Liver (tissue), 3 donors: ENCODE results near the gene KLHL30.

Experiments used
- EGR1 ChIP-seq, 2 donors: IDR thresholded peaks; 2 replicates each; pipeline ENCODE4 v1.6.1; 2016 to 2018; ENCODE audit warnings: antibody characterized with exemption in 2 of 2, low read depth in 2 of 2
- FOXA1 ChIP-seq: IDR thresholded peaks from 2 replicates; pipeline ENCODE4 v1.6.1; 2016; ENCODE audit warnings: antibody characterized with exemption
- FOXA2 ChIP-seq: IDR thresholded peaks from 2 replicates; pipeline ENCODE4 v1.6.1; 2016; ENCODE audit warnings: antibody characterized with exemption
- GABPA ChIP-seq, 2 donors: IDR thresholded peaks in 1 of 2; conservative IDR thresholded peaks in 1 of 2; 2 replicates each; pipeline ENCODE4 v1.6.1; 2016; ENCODE audit warnings: antibody characterized with exemption in 2 of 2, mild to moderate bottlenecking in 1 of 2, moderate library complexity in 1 of 2
- HNF4G ChIP-seq: IDR thresholded peaks from 2 replicates; pipeline ENCODE4 v1.6.1; 2016; ENCODE audit warnings: antibody characterized with exemption
- JUND ChIP-seq, 2 donors: IDR thresholded peaks; 2 replicates each; pipeline ENCODE4 v1.6.1; 2016; ENCODE audit warnings: antibody characterized with exemption in 2 of 2
- RAD21 ChIP-seq, 2 donors: IDR thresholded peaks; 2 replicates each; pipeline ENCODE4 v1.6.1; 2016; ENCODE audit warnings: antibody characterized with exemption in 2 of 2, mild to moderate bottlenecking in 2 of 2
- SP1 ChIP-seq: IDR thresholded peaks from 2 replicates; pipeline ENCODE4 v1.6.1; 2018; ENCODE audit warnings: antibody characterized with exemption, mild to moderate bottlenecking
- TAF1 ChIP-seq: conservative IDR thresholded peaks from 2 replicates; pipeline ENCODE4 v1.6.1; 2016; ENCODE audit warnings: antibody characterized with exemption, mild to moderate bottlenecking
- YY1 ChIP-seq: IDR thresholded peaks from 2 replicates; pipeline ENCODE4 v1.6.1; 2016; ENCODE audit warnings: antibody characterized with exemption, mild to moderate bottlenecking
- TF ChIP-seq, protein P1 (sequence below): IDR thresholded peaks from 2 replicates; pipeline ENCODE4 v1.6.1; 2016; ENCODE audit warnings: antibody characterized with exemption, mild to moderate bottlenecking
- TF ChIP-seq, protein P2 (sequence below): fragments of 150-350 bp; IDR thresholded peaks from 2 replicates; pipeline ENCODE4 v1.5.1; 2017; ENCODE audit warnings: improper control_type of control experiment, low read depth, low read length; ENCODE audit not compliant: missing input control
- TF ChIP-seq, protein P3 (sequence below): IDR thresholded peaks from 2 replicates; pipeline ENCODE4 v1.6.1; 2016; ENCODE audit warnings: antibody characterized with exemption
- TF ChIP-seq, protein P4 (sequence below): IDR thresholded peaks from 2 replicates; pipeline ENCODE4 v1.6.1; 2016; ENCODE audit warnings: antibody characterized with exemption
- donor health status: healthy.
- donor health status: healthy.

DNA sequence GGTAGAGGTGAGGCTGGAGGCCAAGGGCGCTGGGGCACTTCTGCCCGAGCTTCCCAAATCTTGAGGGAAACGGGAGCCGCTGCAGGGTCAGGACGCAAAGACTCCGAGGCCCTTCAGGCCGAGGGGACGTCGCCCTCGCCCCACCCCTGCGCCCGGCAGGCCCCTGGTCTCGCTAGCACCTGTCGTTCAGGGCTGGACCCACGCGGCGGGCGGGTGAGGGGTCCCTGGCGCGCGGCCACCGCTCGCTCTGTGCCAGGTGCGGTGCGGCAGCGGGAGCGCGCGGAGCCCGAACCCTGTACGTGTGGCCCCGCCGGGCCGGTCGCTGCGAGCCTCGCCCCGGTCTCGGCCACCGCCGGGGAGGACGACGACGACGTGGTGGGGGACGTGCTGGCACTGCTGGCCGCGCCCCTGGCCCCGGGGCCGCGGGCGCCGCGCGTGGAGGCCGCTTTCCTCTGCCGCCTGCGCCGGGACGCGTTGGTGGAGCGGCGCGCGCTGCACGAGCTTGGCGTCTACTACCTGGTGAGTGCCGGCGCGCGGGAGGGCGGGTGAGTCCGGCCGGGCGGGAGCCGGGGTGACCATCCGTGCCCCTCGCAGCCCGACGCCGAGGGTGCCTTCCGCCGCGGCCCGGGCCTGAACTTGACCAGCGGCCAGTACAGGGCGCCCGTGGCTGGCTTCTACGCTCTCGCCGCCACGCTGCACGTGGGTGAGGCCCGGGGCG, 25.2 kb downstream of the KLHL30 start:
- TF ChIP-seq, protein P1, sequence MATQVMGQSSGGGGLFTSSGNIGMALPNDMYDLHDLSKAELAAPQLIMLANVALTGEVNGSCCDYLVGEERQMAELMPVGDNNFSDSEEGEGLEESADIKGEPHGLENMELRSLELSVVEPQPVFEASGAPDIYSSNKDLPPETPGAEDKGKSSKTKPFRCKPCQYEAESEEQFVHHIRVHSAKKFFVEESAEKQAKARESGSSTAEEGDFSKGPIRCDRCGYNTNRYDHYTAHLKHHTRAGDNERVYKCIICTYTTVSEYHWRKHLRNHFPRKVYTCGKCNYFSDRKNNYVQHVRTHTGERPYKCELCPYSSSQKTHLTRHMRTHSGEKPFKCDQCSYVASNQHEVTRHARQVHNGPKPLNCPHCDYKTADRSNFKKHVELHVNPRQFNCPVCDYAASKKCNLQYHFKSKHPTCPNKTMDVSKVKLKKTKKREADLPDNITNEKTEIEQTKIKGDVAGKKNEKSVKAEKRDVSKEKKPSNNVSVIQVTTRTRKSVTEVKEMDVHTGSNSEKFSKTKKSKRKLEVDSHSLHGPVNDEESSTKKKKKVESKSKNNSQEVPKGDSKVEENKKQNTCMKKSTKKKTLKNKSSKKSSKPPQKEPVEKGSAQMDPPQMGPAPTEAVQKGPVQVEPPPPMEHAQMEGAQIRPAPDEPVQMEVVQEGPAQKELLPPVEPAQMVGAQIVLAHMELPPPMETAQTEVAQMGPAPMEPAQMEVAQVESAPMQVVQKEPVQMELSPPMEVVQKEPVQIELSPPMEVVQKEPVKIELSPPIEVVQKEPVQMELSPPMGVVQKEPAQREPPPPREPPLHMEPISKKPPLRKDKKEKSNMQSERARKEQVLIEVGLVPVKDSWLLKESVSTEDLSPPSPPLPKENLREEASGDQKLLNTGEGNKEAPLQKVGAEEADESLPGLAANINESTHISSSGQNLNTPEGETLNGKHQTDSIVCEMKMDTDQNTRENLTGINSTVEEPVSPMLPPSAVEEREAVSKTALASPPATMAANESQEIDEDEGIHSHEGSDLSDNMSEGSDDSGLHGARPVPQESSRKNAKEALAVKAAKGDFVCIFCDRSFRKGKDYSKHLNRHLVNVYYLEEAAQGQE: no peak
- TF ChIP-seq YY1 (no peak), RAD21 (IDR thresholded peaks at IDR 0.05) (no peak), TAF1 (no peak), EGR1 (IDR thresholded peaks at IDR 0.05; ENCODE audit: low read depth in 2 of 2) (no peak), JUND (IDR thresholded peaks at IDR 0.05) (no peak), SP1 (no peak), FOXA1 (no peak), GABPA (IDR thresholded peaks at IDR 0.05 in 1 of 2, conservative IDR thresholded peaks at IDR 0.05 in 1 of 2) (no peak), FOXA2 (no peak), HNF4G (no peak)
- TF ChIP-seq, protein P2, sequence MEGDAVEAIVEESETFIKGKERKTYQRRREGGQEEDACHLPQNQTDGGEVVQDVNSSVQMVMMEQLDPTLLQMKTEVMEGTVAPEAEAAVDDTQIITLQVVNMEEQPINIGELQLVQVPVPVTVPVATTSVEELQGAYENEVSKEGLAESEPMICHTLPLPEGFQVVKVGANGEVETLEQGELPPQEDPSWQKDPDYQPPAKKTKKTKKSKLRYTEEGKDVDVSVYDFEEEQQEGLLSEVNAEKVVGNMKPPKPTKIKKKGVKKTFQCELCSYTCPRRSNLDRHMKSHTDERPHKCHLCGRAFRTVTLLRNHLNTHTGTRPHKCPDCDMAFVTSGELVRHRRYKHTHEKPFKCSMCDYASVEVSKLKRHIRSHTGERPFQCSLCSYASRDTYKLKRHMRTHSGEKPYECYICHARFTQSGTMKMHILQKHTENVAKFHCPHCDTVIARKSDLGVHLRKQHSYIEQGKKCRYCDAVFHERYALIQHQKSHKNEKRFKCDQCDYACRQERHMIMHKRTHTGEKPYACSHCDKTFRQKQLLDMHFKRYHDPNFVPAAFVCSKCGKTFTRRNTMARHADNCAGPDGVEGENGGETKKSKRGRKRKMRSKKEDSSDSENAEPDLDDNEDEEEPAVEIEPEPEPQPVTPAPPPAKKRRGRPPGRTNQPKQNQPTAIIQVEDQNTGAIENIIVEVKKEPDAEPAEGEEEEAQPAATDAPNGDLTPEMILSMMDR: no peak
- TF ChIP-seq, protein P3, sequence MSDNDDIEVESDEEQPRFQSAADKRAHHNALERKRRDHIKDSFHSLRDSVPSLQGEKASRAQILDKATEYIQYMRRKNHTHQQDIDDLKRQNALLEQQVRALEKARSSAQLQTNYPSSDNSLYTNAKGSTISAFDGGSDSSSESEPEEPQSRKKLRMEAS: no peak
- TF ChIP-seq, protein P4, sequence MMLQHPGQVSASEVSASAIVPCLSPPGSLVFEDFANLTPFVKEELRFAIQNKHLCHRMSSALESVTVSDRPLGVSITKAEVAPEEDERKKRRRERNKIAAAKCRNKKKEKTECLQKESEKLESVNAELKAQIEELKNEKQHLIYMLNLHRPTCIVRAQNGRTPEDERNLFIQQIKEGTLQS: no peak
